HG02759 (cell line): ENCODE results near the gene CFAP92.
"Not testable (repeated sequence)": the region's sequence is repeated elsewhere in the genome, so short reads cannot be mapped to it uniquely, and the experiment has no call there.

ENCODE experiments used
- ATAC-seq: cut with Tn5 transposase; IDR thresholded peaks from one replicate; pipeline ENCODE4 v1.9.1; 2021; ENCODE audit warnings: mild to moderate bottlenecking, moderate library complexity; ENCODE audit not compliant: unreplicated experiment

Gene CFAP92

DNA sequence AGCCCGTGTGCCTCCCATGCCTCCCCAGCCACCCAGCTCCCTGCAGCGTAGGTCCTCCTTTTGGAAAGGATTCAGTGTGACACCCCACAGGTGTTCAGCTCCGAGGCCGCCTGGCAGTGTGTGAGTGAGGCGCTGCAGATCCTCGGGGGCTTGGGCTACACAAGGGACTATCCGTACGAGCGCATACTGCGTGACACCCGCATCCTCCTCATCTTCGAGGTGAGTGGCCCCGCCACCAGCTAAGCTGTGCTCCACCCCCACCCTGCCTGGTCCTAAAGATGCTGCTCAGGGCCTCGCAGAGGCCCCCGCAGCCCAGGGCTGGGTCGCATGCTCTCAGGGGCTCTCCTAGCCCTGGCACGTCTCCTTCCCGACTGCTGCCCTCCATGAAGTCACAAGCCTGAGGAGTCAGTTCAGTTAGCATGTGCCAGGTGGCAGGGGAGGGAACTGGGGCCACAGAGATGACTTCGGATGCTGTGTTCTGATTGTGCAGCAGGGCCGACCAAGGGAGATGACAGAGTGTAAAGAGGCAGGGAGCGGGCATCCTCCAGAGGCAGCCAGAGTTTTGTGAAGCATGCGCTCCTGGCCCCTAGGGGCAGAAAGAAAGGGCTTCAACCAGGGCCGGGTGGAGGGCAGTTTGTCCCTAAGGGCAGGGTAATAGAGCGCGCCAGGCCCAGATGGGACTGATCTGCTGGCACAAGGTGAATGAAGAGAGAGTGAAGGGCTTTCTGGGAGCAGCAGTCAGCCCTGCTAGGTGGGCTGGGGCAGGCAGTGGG, 87.7 kb downstream of the CFAP92 start:
- no peak for ATAC-seq

DNA sequence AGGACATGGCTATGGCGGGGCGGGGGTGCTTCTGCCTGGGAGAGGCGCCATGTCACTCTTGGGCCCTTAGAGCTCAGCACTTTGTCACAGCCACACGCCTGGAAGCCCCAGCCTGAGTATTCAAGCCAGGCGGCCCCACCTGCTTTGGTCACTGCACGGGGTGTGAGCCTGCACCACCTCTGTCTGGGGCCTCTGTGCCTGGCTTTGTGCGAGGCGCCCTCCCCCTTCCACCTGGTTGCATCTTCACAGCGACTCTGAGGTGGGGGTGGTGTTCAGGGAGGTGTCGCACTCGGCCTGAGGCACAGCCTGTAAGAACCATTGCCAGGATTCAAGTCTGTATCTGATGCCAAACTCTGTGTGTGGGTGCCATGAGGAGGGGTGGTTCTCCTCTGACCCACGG, 90.4 kb downstream of the CFAP92 start:
- no peak for ATAC-seq

DNA sequence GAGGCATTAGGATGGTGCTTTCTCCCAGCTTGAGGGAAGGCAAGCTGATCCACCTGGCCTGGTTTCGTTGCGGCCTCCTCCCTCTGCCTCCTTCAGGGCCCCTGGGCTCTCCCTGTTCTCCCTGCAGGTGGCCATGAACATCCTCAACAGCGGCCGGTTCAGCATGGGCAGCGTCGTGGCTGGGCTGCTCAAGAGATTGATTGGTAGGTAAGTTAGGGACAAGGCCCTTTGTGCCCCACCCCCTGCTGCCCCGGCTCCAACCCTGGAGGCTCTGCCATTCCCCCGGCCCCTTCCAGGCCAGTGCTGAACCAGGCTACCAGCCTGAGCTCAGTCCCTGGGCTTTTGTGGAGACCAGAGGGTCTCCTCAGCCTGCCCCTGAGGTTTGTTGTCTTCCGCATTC, 91.5 kb downstream of the CFAP92 start:
- ATAC-seq, result no peak

DNA sequence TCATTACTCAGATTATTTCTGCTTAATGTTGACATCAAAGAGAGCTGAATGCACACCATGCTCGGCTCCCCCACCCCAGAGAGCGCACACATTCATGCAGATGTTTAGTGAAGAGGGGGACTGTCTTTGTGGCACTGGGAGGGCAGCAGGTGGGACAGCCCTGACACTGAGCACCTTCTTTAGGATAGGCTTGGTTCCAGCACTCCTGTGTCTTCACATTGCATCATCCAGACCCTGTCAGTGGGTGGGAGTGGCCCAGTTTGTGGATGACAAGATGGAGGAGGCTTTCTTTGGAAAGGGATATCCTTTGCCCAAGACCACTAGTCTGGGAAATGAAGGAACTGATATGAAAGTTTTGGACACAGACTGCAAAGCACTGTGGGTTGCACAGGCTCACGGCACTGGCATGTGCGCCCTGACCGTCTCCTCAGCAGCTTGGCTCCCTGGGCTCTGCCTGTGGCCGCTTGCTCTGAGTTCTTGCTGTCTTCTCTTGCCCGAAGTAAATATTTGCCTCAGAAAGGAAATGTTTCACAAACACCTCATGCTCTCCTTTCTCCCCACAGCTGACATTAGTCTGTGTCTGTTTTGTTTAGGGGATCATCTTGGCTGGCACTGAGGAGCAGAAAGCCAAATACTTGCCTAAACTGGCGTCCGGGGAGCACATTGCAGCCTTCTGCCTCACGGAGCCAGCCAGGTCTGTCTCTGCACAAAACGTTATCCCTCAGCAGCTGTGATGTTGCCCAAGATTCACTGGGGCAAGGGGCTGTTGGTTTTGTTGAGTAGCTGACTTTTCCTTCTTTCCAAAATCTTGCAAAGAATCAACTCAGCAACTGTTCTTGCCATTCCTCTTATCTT, 97.8 kb downstream of the CFAP92 start:
- ATAC-seq, result no peak

DNA sequence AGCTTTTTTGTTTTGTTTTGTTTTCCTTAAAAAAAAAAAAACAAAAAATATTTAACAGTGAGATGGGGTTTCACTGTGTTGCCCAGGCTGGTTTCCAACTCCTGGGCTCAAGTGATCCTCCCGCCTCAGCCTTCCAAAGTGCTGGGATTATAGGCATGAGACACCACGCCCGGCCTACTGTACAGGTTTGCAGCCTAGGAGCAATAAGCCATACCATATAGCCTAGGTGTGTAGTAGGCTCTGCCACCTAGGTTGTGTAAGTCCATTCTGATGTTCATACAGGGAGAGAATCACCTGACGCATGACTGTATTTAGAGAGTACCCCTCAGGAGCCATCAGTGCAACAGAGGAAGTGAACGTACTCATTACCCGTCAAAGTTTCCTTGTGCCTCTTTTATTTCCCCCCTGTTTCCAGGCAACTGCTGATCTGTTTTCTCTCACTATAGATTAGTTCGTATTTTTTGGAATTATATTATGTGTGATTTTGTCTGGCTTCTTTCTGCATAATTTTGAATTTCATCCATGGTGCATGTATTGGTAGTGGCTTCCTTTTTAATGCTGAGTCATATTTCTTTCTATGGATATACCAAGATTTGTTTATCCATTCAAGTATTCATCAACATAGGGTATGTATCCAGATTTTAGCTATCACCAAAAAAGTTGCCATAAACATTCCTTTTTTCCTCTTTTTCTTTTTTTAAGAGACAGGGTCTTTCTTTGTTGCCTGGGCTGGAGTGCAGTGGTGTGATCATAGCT, 104.6 kb downstream of the CFAP92 start:
- ATAC-seq, result no peak

DNA sequence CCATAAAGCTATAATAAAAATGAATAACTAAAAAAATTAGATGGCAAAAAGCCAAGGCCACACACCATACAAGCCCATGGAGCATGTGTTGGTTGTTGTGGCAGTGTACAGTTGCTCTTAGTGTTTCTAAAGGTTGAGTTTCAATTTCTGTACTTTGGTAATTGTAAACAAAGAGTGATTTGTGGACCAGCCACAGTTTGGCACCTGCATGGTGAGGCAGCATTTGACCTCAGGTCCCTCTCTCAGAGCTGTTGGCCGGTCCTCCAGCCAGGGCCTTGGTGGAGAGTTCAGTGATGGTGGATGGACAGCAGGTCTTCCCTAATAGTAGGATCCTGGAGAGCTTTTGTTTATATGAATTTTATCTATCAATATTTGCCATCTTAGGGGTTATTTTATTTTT, 108.9 kb downstream of the CFAP92 start:
- ATAC-seq, result no peak

DNA sequence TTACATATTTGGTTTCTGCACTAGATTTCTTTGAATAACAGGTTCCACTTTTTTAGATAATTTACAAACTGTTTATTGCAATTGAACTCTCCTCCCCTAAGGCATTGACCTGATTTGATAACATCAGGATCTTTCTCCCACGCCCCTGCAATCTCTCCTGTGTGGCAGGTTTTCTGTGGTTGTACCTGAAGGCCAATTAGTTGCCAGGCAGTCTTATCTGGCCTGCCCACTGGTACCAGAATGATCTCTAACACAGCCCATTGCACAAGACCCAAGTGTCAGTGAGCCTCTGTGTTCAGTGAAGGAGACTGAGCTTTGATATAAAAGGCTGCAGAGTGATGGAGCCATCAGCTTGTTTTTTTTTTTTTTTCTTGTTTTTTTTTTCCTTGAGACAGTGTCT, 111.2 kb downstream of the CFAP92 start:
- no peak for ATAC-seq

DNA sequence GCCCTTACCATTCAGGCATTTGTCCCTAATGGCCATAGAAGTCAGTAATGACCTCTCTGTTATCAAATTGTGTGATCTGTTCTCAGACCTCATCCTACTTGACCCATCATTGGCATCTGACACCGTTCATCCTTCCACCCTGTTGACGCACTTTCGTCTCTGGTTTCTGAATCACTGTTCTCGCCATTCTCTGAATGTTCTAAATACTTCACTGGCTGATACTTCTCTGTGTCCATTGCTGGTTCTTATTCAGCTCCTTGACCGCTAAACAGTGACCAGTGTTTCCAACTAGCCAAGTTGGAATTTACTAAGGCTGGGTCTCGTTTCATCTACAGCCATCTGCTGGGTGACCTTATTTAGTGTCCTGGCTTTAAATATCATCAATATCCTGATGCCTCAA, 112.3 kb downstream of the CFAP92 start:
- ATAC-seq, result no peak

DNA sequence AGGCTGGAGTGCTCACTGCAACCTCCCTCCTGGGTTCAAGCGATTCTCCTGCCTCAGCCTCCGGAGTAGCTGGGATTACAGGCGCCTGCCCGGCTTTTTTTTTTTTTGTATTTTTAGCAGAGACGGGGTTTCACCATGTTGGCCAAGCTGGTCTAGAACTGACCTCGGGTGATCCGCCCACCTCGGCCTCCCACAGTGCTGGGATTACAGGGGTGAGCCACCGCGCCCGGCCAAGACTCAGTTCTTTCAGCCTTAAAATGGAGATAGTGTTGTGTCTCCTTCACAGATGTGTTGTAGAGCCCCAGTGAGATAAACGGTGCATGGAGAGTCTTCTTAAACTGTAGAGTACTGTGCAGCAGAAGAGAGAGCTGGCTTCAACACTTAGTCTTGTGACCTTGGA, 113.4 kb downstream of the CFAP92 start:
- ATAC-seq, result not testable (repeated sequence)

DNA sequence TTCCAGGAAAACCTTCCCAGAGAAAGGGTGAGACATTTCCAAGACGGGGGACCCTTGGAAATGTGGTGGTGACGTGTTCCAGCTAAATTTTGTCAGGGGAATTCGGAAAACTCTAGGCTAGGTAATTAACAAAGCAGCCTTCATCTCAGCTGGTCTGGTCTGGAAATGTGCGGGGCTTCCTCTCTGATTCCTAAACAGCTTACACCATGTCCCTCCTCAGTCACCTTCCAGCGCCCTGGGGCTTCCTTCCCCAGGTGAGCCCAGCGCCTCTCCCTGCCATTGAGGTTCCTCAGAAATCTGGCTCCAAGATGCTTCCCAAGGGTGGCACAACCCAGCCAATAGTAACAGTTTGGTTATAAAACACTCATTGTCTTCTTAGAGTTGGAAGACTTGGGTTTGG, 113.9 kb downstream of the CFAP92 start:
- no peak for ATAC-seq

DNA sequence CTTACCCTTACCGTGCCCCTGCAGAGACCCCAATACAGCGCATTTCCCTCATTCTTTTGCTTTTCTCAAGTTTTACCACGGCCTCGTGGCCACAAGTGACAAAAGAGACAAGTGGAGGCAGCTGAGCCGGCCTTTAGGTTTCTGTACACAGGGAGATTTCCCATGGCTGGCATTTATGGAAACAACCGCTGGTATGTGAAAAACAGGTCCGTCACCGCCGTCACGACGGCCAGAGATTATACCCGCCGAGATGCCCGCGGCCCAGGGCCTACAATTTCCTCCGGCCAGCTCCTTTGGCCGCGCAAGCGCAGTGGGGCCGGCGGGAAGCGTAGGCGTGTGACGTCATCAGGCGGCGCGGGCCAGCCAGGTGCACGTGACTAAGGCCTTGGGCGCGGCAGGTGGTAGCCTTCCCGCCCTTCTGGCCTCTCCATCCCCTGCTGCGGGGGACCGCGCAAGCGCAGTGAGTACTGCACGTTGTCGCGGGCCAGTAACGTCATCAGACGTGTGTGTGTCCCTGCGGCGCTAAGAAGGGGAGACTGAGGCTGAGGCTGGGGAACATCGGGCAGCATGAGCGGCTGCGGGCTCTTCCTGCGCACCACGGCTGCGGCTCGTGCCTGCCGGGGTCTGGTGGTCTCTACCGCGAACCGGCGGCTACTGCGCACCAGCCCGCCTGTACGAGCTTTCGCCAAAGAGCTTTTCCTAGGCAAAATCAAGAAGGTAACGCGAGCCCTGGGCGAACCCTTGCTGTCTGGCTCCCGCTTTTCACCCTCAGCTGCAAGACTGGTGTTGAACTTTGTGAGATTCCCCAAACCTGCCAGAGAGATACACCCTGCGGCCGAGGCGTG, 114.5 kb downstream of the CFAP92 start, which contains the start of gene ACAD9:
TSS of gene ACAD9 (plus strand) at position 496 of the 845 bp plus-strand sequence. CDS start at position 568, 72 bp downstream.
- peak; percentile 92 for ATAC-seq

DNA sequence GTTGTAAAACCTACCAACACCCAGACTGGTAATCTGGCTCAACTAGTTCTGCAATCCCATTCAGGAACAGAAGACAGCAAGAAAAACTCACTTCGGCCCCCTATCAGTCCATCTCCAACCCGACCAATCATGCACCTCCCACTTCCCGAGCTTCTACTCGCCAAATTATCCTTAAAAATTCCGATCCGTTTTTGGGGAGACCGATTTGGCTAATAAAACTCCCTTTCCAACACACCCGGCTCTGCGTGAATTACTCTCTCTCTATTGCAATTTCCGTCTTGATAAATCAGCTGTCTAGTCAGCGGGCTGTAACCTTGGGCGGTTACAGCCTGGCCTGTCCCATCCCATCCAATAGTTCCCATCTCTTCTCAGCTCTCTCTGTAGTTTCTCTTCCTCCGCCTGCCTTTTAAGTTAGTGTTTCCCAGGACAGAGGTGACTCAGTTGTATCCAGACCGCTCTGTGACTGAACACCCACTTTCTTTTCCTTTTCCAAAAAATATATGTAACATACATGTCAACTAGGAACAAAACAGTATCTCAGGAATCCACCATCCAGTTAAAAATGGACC, 115.2 kb downstream of the CFAP92 start:
- peak; percentile 7 for ATAC-seq

DNA sequence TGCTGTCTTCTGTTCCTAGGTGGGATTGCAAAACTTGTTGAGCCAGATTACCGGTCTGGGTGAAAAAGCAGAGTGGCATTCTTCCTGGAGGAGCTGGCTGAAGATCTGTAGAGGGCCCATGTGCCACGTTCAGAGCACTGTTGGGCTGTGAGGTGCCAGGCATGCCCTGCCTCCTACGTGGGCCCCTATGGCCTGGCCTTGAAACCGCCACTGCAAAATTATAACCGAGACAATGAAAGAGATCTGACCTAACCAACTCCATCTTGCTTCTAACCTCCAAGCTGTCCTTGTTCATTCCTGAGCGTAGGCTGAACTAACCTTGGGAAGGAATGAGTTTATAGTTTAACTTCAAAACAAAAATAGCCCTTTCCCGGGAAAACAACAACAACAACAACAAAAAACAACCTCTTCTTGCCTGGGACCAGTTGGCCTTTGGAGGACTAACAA, 115.8 kb downstream of the CFAP92 start:
- no peak for ATAC-seq

DNA sequence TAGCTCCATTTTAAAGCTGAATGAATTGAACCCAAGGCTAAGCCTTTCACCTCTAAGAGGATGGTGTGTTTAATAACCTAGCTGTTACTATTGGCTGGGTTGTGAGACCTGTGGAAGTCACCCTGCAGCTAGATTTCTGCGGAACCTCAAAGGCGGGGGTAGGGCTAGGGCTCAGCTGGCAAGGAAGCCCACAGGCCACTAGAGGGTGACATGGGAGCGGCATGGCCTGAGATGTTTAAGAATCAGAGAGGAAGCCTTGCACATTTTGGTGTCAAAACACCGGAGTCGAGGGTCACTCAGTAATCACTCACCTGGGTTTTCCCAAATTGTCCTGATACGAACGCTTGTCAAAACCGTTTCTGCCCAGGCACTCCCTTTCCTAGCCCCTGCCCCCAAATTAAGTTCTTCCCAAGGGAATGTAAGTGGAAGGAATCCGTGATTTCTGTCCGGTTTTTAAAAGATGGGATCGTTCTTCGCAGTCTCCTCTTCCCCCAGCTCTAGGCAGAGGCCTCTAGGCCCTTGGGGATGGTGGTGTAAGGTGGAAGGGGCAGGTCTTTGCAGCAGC, 118.2 kb downstream of the CFAP92 start:
- ATAC-seq, result peak; percentile 30

DNA sequence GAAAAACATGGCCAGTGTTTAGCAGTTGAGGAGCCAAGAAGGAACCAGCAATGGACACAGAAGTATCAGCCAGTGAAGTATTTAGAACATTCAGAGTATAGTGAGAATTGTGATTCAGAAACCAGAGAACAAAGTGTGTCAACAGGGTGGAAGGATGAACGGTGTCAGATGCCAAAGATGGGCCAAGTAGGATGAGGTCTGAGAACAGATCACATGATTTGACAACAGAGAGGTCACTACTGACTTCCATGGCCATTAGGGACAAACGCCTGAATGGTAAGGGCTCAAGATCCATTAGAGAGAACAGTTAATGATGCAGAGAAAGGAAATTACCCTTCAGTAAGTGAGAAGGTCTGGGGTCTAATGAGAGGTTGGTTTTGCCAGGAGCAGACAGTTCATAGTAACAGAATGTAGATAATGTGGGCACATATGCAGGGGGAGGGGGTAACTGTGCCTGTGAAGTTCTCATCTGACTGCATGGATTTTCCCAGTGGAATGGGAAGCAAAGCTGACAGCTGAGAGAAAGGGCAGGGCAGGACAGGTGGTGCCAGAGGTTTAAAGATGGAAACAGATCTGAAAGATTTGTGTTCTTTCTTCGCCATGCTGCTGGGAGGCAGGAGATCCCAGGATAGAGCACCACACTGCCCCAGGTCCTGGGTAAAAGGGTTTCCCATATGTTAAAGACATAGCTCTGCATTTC, 119.2 kb downstream of the CFAP92 start:
- no peak for ATAC-seq

DNA sequence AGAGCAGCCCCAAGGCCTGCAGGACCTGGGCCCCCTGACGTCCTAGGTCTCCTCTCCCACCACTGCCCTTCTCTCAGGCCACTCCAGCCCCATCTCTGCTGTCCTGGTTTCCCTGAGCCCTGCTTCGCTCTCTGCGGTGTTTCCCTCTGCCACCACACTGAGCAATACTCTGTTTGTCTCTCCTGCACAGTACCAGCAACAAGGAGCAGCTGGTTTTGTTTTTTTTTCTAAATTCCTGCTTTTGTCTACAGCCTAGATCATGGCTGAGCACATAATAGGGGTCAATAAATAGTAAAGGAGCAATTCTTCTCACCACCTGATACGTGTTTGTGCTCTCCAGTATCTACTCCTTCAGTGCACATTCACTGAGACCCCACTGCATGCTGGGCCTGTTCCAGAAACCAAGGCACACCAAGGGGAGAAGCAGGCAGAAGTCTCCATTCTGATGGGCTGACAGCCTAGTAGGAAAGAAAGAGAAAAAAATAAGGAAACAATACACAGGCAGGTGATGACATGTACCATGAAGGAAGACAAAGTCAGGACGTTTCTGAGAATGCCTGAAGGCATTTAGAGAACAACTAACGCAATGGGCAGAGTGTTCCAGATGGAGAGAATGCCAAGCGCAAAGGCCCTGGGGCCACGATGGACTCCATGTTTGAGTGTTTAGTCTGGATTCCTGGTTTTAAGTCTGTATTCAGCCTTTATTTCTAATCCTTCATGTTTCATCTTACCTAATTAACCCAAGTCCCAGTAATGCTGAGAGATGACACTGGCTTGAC, 120.4 kb downstream of the CFAP92 start:
- ATAC-seq, result no peak

DNA sequence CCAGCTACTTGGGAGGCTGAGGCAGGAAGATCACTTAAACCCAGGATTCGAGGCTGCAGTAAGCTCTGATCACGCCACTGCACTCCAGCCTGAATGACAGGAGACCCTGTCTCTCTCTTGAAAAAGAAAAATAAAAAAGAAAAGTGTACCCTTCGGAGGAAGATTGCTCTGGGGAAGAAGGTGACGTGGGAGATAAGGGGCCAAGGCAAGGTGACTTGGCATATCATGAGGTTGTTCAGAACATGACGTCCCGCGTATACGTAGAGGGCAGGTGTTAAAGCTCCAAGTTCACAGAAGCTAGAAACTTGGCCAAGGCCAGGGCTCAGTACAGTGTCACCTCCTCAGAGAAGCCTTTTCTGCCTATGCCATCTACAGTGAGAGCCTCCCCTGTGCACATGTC, 121.1 kb downstream of the CFAP92 start:
- no peak for ATAC-seq

DNA sequence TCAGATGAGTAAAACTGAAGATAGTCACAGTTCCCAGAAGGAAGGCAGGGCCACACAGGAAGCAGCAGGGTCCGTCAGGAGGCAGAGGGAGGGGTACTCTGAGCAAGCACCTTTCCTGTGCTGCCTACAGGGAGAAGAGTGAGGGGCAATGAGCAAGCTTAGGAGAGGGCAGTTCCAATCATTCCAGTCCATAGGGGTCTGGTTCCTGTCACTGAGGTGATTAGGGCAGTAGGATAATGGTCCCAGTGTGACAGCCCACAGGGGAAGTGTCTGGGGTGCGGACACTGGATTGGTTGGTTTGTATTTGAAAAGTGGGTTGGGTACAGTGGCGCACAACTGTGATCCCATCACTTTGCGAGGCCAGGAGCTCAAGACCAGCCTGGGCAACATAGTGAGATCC, 121.6 kb downstream of the CFAP92 start:
- no peak for ATAC-seq
